Ecto neural progenitor cell (in vitro differentiated cells): Measurements from ENCODE around the gene CADM1.
A peak's percentile ranks its signal among the peaks of the same experiment; 100 is the strongest.

Source experiments
- DNase-seq: peaks from one replicate; pipeline ENCODE4 v3.0.0-alpha.2; 2018; ENCODE audit warnings: low spot score

Gene CADM1

GRCh38 chr11:115504276-115505158 lies at the start of gene CADM1:
Gene CADM1, minus strand, starts transcription at chr11:115504415.
- DNase-seq, result peak; percentile 98

- no peak for DNase-seq
These were observed 48.7 kb upstream of the CADM1 start for GRCh38 chr11:115552773-115553438.

- no peak for DNase-seq
These were observed 48.0 kb upstream of the CADM1 start for GRCh38 chr11:115552151-115552772.

GRCh38 chr11:115550291-115551059 lies 46.3 kb upstream of the CADM1 start:
- DNase-seq, result no peak

GRCh38 chr11:115548878-115549528 lies 44.8 kb upstream of the CADM1 start:
- DNase-seq, result no peak

- no peak for DNase-seq
These were observed 41.5 kb upstream of the CADM1 start for GRCh38 chr11:115545581-115546210.

- DNase-seq, result no peak
These were observed 40.3 kb upstream of the CADM1 start for GRCh38 chr11:115544422-115544948.

DNA sequence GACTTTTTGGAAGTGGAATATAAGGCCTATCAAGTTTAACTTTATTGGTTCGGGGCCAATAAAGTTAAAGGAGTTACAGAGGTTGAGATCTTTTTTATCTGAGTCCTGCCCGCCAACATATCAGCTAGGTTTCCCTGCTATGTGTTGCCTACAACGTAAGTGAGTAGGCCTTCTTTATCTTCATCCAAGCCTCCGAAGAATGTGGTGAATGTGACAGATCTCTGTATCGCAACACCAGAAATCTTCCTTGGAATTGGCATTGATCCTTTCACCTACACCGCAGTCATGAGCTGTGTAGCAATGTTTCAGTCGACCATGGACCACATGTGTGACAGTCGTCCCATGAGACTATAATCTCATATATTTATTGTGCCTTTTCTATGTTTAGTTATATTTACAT lies 37.3 kb upstream of the CADM1 start:
- no peak for DNase-seq

GRCh38 chr11:115539844-115540243 lies 35.6 kb upstream of the CADM1 start:
- no peak for DNase-seq

DNA sequence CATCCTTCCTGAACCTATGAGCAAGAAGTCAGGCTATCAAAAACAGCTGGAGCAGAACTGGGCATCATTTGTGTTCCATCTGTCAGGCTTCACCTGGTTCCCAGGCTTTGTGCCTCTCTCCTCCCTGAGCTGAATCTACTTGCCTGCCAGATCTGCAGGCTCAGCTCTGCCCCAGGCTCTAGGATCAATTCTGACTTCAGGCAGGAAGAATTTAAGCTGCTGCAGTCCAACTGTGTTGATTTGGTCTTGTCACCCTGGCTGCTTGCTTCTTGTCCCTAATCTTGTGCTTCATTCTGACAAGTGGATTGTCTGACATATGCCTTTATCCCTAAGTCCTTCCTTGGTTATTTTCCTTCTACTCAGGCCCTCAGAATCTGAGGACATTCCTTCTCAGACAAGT lies 31.6 kb upstream of the CADM1 start:
- no peak for DNase-seq

DNA sequence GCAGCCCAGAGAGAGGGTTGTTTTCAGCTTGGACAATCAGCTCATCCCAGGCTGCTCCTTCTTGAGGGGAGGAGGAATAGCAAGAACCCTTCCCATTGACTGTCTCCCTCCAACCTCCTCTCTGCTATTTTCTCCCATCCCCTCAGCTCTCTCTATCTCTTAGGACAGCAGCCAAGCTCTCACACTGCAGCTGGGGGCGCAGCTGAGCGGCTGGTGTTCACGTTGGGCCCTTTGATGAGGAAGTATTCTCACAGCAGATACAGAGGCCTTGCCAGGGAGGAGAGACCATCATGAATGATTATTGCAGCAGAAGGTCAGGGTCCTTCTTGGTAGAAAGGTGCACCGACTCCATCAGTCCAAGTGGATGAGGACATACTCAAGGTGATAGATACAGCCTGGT lies 26.5 kb upstream of the CADM1 start:
- DNase-seq, result peak; percentile 61

DNA sequence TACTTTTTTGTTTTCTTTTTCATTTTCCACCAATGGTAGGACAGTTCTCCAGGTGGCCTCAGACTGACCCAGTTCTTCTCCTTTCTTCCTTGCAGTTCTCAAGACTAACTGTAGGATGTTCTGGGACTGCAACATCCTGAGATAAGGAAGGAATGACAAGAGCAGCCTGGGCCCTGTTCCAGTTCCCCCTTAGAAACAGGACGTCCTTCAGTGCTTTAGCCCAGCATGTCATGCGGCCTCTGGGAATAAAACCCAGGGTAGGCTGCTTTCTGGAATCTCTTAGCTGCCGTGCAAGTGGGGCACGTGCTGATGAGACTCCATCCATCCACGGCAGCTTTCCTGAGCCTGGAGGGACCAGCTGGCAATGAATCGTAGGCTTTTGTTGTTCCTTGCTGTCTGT lies 24.0 kb upstream of the CADM1 start:
- no peak for DNase-seq

GRCh38 chr11:115527534-115528125 lies 23.4 kb upstream of the CADM1 start:
- DNase-seq, result no peak

GRCh38 chr11:115525531-115526006 lies 21.4 kb upstream of the CADM1 start:
- no peak for DNase-seq

GRCh38 chr11:115524572-115524971 lies 20.4 kb upstream of the CADM1 start:
- no peak for DNase-seq

- no peak for DNase-seq
These were observed 19.6 kb upstream of the CADM1 start for GRCh38 chr11:115523727-115524399.

DNA sequence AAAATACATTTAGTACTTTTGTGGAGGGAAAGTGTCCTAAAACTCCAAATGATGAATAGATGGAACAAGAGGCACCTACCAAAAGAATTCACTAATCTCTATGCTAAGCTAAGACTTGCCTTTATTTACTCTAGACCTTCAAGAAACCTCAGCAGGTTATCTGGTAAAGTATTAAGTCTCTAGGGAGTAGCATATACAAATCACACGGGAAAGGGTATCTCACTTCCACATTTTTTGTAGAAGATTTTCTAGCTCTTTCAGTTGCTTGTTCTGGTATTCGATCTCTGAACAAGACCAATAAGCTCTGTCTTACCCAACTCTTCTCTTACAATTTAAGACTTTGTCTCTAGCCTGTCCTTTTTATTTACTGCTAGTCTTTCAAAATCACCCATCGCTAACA lies 18.1 kb upstream of the CADM1 start:
- DNase-seq, result no peak

- DNase-seq, result no peak
These were observed 17.6 kb upstream of the CADM1 start for GRCh38 chr11:115521825-115522224.

DNA sequence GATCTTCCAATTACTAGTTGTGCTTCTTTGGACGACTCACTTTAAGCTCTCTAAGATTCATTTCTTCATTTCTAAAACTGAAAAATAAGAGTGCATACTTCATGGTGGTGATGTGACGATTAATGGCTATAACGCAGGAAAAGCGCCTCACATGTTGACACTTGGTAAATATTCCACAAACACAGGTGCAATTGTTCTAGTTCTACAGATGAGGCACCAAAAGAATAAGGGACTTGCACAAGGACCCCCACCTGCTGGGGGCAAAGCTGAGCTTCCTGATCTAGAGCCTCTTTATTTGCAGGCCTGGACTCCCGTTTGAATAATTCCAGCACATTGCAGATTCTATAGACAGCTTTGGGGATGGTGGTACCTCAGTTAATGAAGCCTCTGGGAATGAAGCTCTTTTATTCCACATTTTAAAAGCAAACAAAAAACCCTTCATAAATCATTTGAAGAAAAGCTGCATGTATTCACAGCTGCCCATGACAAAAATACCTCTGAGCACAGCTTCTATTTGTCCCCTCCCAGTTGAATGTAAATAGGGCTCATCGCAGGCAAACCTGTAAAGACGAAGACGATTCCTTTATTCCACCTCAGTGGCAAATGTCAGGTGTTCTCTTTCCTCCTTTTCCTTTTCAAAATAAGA lies 14.9 kb upstream of the CADM1 start:
- no peak for DNase-seq
